ENCODE results near the gene SCN4A.

The SCN4A gene

GRCh38 chr17:63940584-63940983 is 32.1 kb downstream of the SCN4A start:
- Histone ChIP-seq H3F3A (ENCODE audit: insufficient read depth, low read length) (no peaks in the 10 kb centered on the region), H3K9ac (ENCODE audit: low read length) (no peak overlapping the region; the same call in 1 of the 2 replicates), H2AFZ (ENCODE audit: low read length) (no peak overlapping the region), H3K79me2 (ENCODE audit: insufficient read depth, low read length) (no peaks in the 10 kb centered on the region), H3K4me2 (ENCODE audit: low read length) (no peak overlapping the region), H3K4me1 (ENCODE audit: insufficient read depth, low read length, severe bottlenecking) (peaks cover 72% of the 10 kb centered on the region), H3K27ac (ENCODE audit: low read depth, low read length, poor library complexity, severe bottlenecking) (peak overlapping the region; percentile 90), H3K4me3 (ENCODE audit: low read depth, low read length, poor library complexity, severe bottlenecking) (no peak overlapping the region), H4K20me1 (ENCODE audit: insufficient read depth, low read length) (no peaks in the 10 kb centered on the region), H3K27me3 (ENCODE audit: insufficient read depth, low read length) (no peaks in the 10 kb centered on the region), H3K9me3 (ENCODE audit: low read length) (no peaks in the 10 kb centered on the region), H3K36me3 (ENCODE audit: insufficient read depth, low read length) (peaks cover 5% of the 10 kb centered on the region; the same call in 1 of the 2 replicates), H3K9me2 (ENCODE audit: low read depth, low read length) (no peaks in the 10 kb centered on the region)
- TF ChIP-seq EZH2 (IDR thresholded peaks at IDR 0.05; ENCODE audit: borderline replicate concordance, low read length): no peak
- TF ChIP-seq CTCF (IDR thresholded peaks at IDR 0.05; ENCODE audit: low read length): no peak

GRCh38 chr17:63939884-63940283 is 32.8 kb downstream of the SCN4A start:
- Histone ChIP-seq H3K9me3 (ENCODE audit: low read length) (no peaks in the 10 kb centered on the region), H3K9ac (ENCODE audit: low read length) (peak overlapping the region; percentile 63; the same call in 1 of the 2 replicates), H3K79me2 (ENCODE audit: insufficient read depth, low read length) (no peaks in the 10 kb centered on the region), H3F3A (ENCODE audit: insufficient read depth, low read length) (no peaks in the 10 kb centered on the region), H2AFZ (ENCODE audit: low read length) (no peak overlapping the region), H3K9me2 (ENCODE audit: low read depth, low read length) (no peaks in the 10 kb centered on the region), H3K4me3 (ENCODE audit: low read depth, low read length, poor library complexity, severe bottlenecking) (no peak overlapping the region), H3K36me3 (ENCODE audit: insufficient read depth, low read length) (peaks cover 5% of the 10 kb centered on the region; the same call in 1 of the 2 replicates), H3K27ac (ENCODE audit: low read depth, low read length, poor library complexity, severe bottlenecking) (peak overlapping the region; percentile 90), H3K4me2 (ENCODE audit: low read length) (peak overlapping the region; percentile 50; the same call in 1 of the 2 replicates), H4K20me1 (ENCODE audit: insufficient read depth, low read length) (no peaks in the 10 kb centered on the region), H3K4me1 (ENCODE audit: insufficient read depth, low read length, severe bottlenecking) (peaks cover 72% of the 10 kb centered on the region), H3K27me3 (ENCODE audit: insufficient read depth, low read length) (no peaks in the 10 kb centered on the region)
- no peak for TF ChIP-seq CTCF (IDR thresholded peaks at IDR 0.05; ENCODE audit: low read length)
- TF ChIP-seq EZH2 (IDR thresholded peaks at IDR 0.05; ENCODE audit: borderline replicate concordance, low read length): no peak

GRCh38 chr17:63939401-63939800 is 33.3 kb downstream of the SCN4A start:
- no peaks in the 10 kb centered on the region for H3F3A ChIP-seq (ENCODE audit: insufficient read depth, low read length)
- no peaks in the 10 kb centered on the region for H3K79me2 ChIP-seq (ENCODE audit: insufficient read depth, low read length)
- TF ChIP-seq CTCF (IDR thresholded peaks at IDR 0.05; ENCODE audit: low read length): no peak
- TF ChIP-seq EZH2 (IDR thresholded peaks at IDR 0.05; ENCODE audit: borderline replicate concordance, low read length): no peak
- H3K9ac ChIP-seq (ENCODE audit: low read length): peak overlapping the region; percentile 63
- H2AFZ ChIP-seq (ENCODE audit: low read length): no peak overlapping the region
- no peak overlapping the region for H3K4me3 ChIP-seq (ENCODE audit: low read depth, low read length, poor library complexity, severe bottlenecking)
- peak overlapping the region; percentile 50; the same call in 1 of the 2 replicates for H3K4me2 ChIP-seq (ENCODE audit: low read length)
- no peaks in the 10 kb centered on the region for H3K9me3 ChIP-seq (ENCODE audit: low read length)
- H3K36me3 ChIP-seq (ENCODE audit: insufficient read depth, low read length): peaks cover 5% of the 10 kb centered on the region; the same call in 1 of the 2 replicates
- H3K9me2 ChIP-seq (ENCODE audit: low read depth, low read length): no peaks in the 10 kb centered on the region
- H3K27ac ChIP-seq (ENCODE audit: low read depth, low read length, poor library complexity, severe bottlenecking): peak overlapping the region; percentile 90
- H3K27me3 ChIP-seq (ENCODE audit: insufficient read depth, low read length): no peaks in the 10 kb centered on the region
- peaks cover 72% of the 10 kb centered on the region for H3K4me1 ChIP-seq (ENCODE audit: insufficient read depth, low read length, severe bottlenecking)
- H4K20me1 ChIP-seq (ENCODE audit: insufficient read depth, low read length): no peaks in the 10 kb centered on the region

Data from OCI-LY1 (cell line).